Lower lobe of right lung (tissue), 2 donors: ENCODE data around the gene NEK1. TPM values are rescaled to one million over a fixed set of nuclear protein-coding genes. Genes with fewer than 3 reads are reported as not detected.

Experiments used
- ATAC-seq, 2 donors: fragments of 200-7000 bp; cut with Tn5 transposase; one replicate each; pipeline ENCODE4 v1.9.1; 2020 to 2022; ENCODE audit warnings: mild to moderate bottlenecking in 2 of 2, moderate library complexity in 2 of 2
- DNase-seq: peaks from one replicate; pipeline ENCODE4 v3.0.0-alpha.2; 2020
- H3K27ac ChIP-seq: fragments of 200-600 bp; one replicate; pipeline ENCODE4 v1.8.0; 2022
- H3K27me3 ChIP-seq: fragments of 200-600 bp; one replicate; pipeline ENCODE4 v1.8.0; 2022; ENCODE audit warnings: low read depth
- H3K36me3 ChIP-seq: fragments of 200-600 bp; one replicate; pipeline ENCODE4 v1.8.0; 2022; ENCODE audit warnings: mild to moderate bottlenecking
- H3K4me1 ChIP-seq: fragments of 200-600 bp; one replicate; pipeline ENCODE4 v1.8.0; 2022
- H3K4me3 ChIP-seq: fragments of 200-600 bp; one replicate; pipeline ENCODE4 v1.8.0; 2022; ENCODE audit warnings: mild to moderate bottlenecking
- H3K9me3 ChIP-seq: fragments of 200-600 bp; one replicate; pipeline ENCODE4 v1.8.0; 2022
- CTCF ChIP-seq: fragments of 200-600 bp; IDR thresholded peaks from one replicate; pipeline ENCODE4 v1.8.0; 2022; ENCODE audit warnings: antibody characterized with exemption, mild to moderate bottlenecking
- intact Hi-C: fragments of 100-400 bp; cut with DNase I; formaldehyde crosslinking; loops from one replicate; pipeline ENCODE4 v1.11.0; 2022
- total RNA-seq: library from RNA; stranded (reverse); fragmentation: NEBNext Ultra II Directional; extraction: Animal tissue kit (Norgen Biotek cat#: 25700); gene quantifications from one replicate; pipeline ENCODE4 v1.2.1, GENCODE V29; 2021
- donor health status: DM: no; HTN: yes; CAD: no; lungs with severe emphysema.

NEK1 gene
- total RNA-seq, 1 donor from 2014 or later: 12.1 TPM

- H3K9me3 ChIP-seq: peaks cover 16% of the 10 kb centered on the region
- TF ChIP-seq CTCF: no peak
- H3K36me3 ChIP-seq: no peaks in the 10 kb centered on the region
- ATAC-seq: no peak
- no peak overlapping the region for H3K27ac ChIP-seq
- DNase-seq: no peak
- H3K4me1 ChIP-seq: peaks cover 7% of the 10 kb centered on the region
- no peaks in the 10 kb centered on the region for H3K27me3 ChIP-seq
- intact Hi-C loops: no loop called here
- H3K4me3 ChIP-seq: no peak overlapping the region
These were observed 168.6 kb downstream of the NEK1 start for GRCh38 chr4:169443748-169444147.

GRCh38 chr4:169440446-169440845, 171.9 kb downstream of the NEK1 start:
- no peak for TF ChIP-seq CTCF
- Histone ChIP-seq H3K36me3 (no peaks in the 10 kb centered on the region), H3K4me1 (peaks cover 7% of the 10 kb centered on the region), H3K27me3 (no peaks in the 10 kb centered on the region), H3K4me3 (no peak overlapping the region), H3K27ac (no peak overlapping the region), H3K9me3 (peaks cover 16% of the 10 kb centered on the region)
- intact Hi-C loops: no loop called here
- no peak for DNase-seq
- ATAC-seq: no peak

GRCh38 chr4:169439244-169439643, 173.1 kb downstream of the NEK1 start:
- Histone ChIP-seq H3K36me3 (no peaks in the 10 kb centered on the region), H3K27ac (no peak overlapping the region), H3K4me3 (no peak overlapping the region), H3K27me3 (no peaks in the 10 kb centered on the region), H3K4me1 (peaks cover 7% of the 10 kb centered on the region), H3K9me3 (peaks cover 9% of the 10 kb centered on the region)
- ATAC-seq (no peak), DNase-seq (no peak)
- intact Hi-C loops: no loop called here
- no peak for TF ChIP-seq CTCF

GRCh38 chr4:169438057-169438480, 174.3 kb downstream of the NEK1 start:
- Histone ChIP-seq H3K27me3 (no peaks in the 10 kb centered on the region), H3K9me3 (no peaks in the 10 kb centered on the region), H3K36me3 (no peaks in the 10 kb centered on the region), H3K27ac (no peak overlapping the region), H3K4me3 (no peak overlapping the region), H3K4me1 (peaks cover 7% of the 10 kb centered on the region)
- TF ChIP-seq CTCF: no peak
- intact Hi-C loops: no loop called here
- ATAC-seq (no peak), DNase-seq (no peak)

- intact Hi-C loops: no loop called here
- ATAC-seq (no peak), DNase-seq (no peak)
- Histone ChIP-seq H3K4me1 (peaks cover 7% of the 10 kb centered on the region), H3K27ac (no peak overlapping the region), H3K9me3 (no peaks in the 10 kb centered on the region), H3K36me3 (no peaks in the 10 kb centered on the region), H3K4me3 (no peak overlapping the region), H3K27me3 (no peaks in the 10 kb centered on the region)
- no peak for TF ChIP-seq CTCF
These were observed 174.9 kb downstream of the NEK1 start for GRCh38 chr4:169437299-169438047.
